ENCODE results near the gene HFM1.

DNA sequence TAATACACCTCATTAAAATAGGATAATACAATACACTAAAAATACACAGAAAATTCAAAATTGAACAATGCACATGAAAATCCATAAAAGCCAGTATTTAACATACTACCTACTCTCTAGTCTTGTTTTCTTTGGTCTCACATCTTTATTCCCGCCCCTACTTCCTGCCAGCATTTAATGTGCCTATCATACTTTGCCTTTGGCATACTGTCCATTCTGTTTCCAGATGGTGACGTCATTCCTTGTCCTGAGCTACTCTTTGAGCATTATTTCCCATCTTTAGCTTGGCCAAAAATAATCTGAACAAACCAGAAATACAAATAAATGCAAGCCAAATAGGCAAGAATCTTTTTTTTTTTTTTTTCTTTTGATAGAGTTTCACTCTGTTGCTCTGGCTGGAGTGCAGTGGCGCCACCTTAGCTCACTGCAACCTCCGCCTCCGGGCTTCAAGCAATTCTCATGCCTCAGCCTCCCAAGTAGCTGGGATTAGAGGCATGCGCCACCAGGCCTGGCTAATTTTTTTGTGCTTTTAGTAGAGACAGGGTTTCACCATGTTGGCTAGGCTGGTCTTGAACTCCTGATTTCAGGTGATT lies 4.4 kb downstream of the HFM1 start:
- TF ChIP-seq NBN (IDR thresholded peaks at IDR 0.05; ENCODE audit: low read depth) (no peak), POLR2A (conservative IDR thresholded peaks at IDR 0.05) (no peak), CTCF (IDR thresholded peaks at IDR 0.05 in 2 of 3, conservative IDR thresholded peaks at IDR 0.05 in 1 of 3; ENCODE audit: insufficient read depth in 2 of 3, low read depth in 1 of 3, low read length in 3 of 3) (0 out of 6 replicates have a peak, but pooled peaks of 1 of the 3 experiments have one; percentile 13), TEAD4 (IDR thresholded peaks at IDR 0.05; ENCODE audit: low read length) (no peak), TEAD4 (CRISPR knock-in tag; IDR thresholded peaks at IDR 0.05; ENCODE audit: borderline replicate concordance) (no peak), E2F1 (CRISPR knock-in tag; IDR thresholded peaks at IDR 0.05) (no peak), POLR2G (IDR thresholded peaks at IDR 0.05; ENCODE audit: low read depth, low read length) (no peak), MLLT1 (IDR thresholded peaks at IDR 0.05) (no peak), ZBTB26 (CRISPR knock-in tag; IDR thresholded peaks at IDR 0.05) (no peak), ZNF146 (CRISPR knock-in tag; IDR thresholded peaks at IDR 0.05; ENCODE audit: unreplicated experiment) (no peak), RFX5 (IDR thresholded peaks at IDR 0.05; ENCODE audit: low read depth, low read length) (no peak), HCFC1 (IDR thresholded peaks at IDR 0.05; ENCODE audit: low read depth, low read length) (no peak)

Measured in K562 (cell line).